Measurements from ENCODE around the gene ZNF322. TPM values are rescaled to one million over a fixed set of nuclear protein-coding genes. Genes with fewer than 3 reads are reported as not detected.

Gene ZNF322
- polyA plus RNA-seq, 1 of the 3 experiments (the other 2 are of a cell fraction) = 4.0 TPM

GRCh38 chr6:26604797-26605196 lies 54.7 kb downstream of the ZNF322 start:
- ChIA-PET POLR2A (no interaction called here), CTCF (no interaction called here)
- no peak overlapping the region for H3K4me2 ChIP-seq
- no peak overlapping the region for H3K27ac ChIP-seq (ENCODE audit: low read depth in 2 of 2, low read length in 1 of 2)
- H3K27me3 ChIP-seq (ENCODE audit: insufficient read depth) = no peaks in the 10 kb centered on the region
- no peaks in the 10 kb centered on the region for H3K79me2 ChIP-seq (ENCODE audit: insufficient read depth)
- no peak overlapping the region for H2AFZ ChIP-seq (ENCODE audit: low read depth)
- peaks cover 4% of the 10 kb centered on the region for H3F3A ChIP-seq (replicated peaks; ENCODE audit: insufficient read depth)
- no peak overlapping the region for H3K4me3 ChIP-seq (ENCODE audit: low read depth in 2 of 2, low read length in 1 of 2)
- WGBS (ENCODE audit: low lambda C conversion rate) = 22% methylated on average over 3 of the region's 3 CpGs
- no peaks in the 10 kb centered on the region; a peak in 1 of 4 replicates for H3K4me1 ChIP-seq (ENCODE audit: control insufficient read depth in 1 of 2, insufficient read depth in 2 of 2, low read depth in 1 of 2, low read length in 1 of 2)
- no peak overlapping the region for H3K9ac ChIP-seq
- peaks cover 5 to 6% of the 10 kb centered on the region in 2 experiments for H3K36me3 ChIP-seq (replicated peaks in 1 of 2; ENCODE audit: control insufficient read depth in 1 of 2, insufficient read depth in 2 of 2, low read length in 1 of 2)
- H3K9me2 ChIP-seq = no peaks in the 10 kb centered on the region
- no peaks in the 10 kb centered on the region for H3K9me3 ChIP-seq
- TF ChIP-seq RCOR1 (IDR thresholded peaks at IDR 0.05; ENCODE audit: low read length) (no peak), ZBTB33 (IDR thresholded peaks at IDR 0.05; ENCODE audit: borderline replicate concordance, low read depth) (no peak), RXRA (IDR thresholded peaks at IDR 0.05; ENCODE audit: borderline replicate concordance, low read depth) (no peak), TAF1 (IDR thresholded peaks at IDR 0.05; ENCODE audit: borderline replicate concordance, low read depth, low read length) (no peak), YY1 (IDR thresholded peaks at IDR 0.05; ENCODE audit: low read depth) (no peak), JUND (IDR thresholded peaks at IDR 0.05) (no peak), RFX5 (IDR thresholded peaks at IDR 0.05; ENCODE audit: low read length) (no peak), TCF12 (IDR thresholded peaks at IDR 0.05) (no peak), USF2 (IDR thresholded peaks at IDR 0.05; ENCODE audit: borderline replicate concordance, low read depth, low read length) (no peak), MAX (IDR thresholded peaks at IDR 0.05; ENCODE audit: low read depth) (no peak), MEF2A (IDR thresholded peaks at IDR 0.05; ENCODE audit: borderline replicate concordance, low read depth) (no peak), SMC3 (IDR thresholded peaks at IDR 0.05; ENCODE audit: low read depth, low read length) (no peak), EZH2phosphoT487 (IDR thresholded peaks at IDR 0.05; ENCODE audit: borderline replicate concordance, low read depth) (no peak), MXI1 (IDR thresholded peaks at IDR 0.05; ENCODE audit: low read depth, low read length) (no peak), FOXM1 (IDR thresholded peaks at IDR 0.05; ENCODE audit: low read depth) (no peak), SIN3A (IDR thresholded peaks at IDR 0.05; ENCODE audit: borderline replicate concordance, low read depth, low read length) (no peak), IRF3 (IDR thresholded peaks at IDR 0.05; ENCODE audit: low read depth, low read length) (no peak), FOXJ3 (CRISPR knock-in tag; IDR thresholded peaks at IDR 0.05) (no peak)
- no peak for DNase-seq
- no peaks in the 10 kb centered on the region for H4K20me1 ChIP-seq (ENCODE audit: insufficient read depth)
